CD4-positive, alpha-beta T cell treated with Interferon gamma for 1 hour (primary cell): ENCODE data around the gene EFNA5.

Experiments used
- DNase-seq: peaks from one replicate; pipeline ENCODE4 v3.0.0-alpha.2; 2020

EFNA5 gene

GRCh38 chr5:107636555-107636954 lies 34.2 kb downstream of the EFNA5 start:
- DNase-seq = no peak

- no peak for DNase-seq
These were observed 34.7 kb downstream of the EFNA5 start for GRCh38 chr5:107636068-107636467.

- DNase-seq = no peak
These were observed 35.5 kb downstream of the EFNA5 start for GRCh38 chr5:107634981-107635848.

- DNase-seq = no peak
These were observed 37.4 kb downstream of the EFNA5 start for GRCh38 chr5:107633171-107633901.

- DNase-seq = no peak
These were observed 38.9 kb downstream of the EFNA5 start for GRCh38 chr5:107631805-107632362.

- DNase-seq = no peak
These were observed 40.6 kb downstream of the EFNA5 start for GRCh38 chr5:107630184-107630583.

- DNase-seq = no peak
These were observed 46.5 kb downstream of the EFNA5 start for GRCh38 chr5:107624235-107624634.

GRCh38 chr5:107621089-107621488 lies 49.6 kb downstream of the EFNA5 start:
- no peak for DNase-seq

GRCh38 chr5:107619781-107620180 lies 51.0 kb downstream of the EFNA5 start:
- DNase-seq = no peak

- no peak for DNase-seq
These were observed 52.5 kb downstream of the EFNA5 start for GRCh38 chr5:107618242-107618641.

- DNase-seq = no peak
These were observed 53.7 kb downstream of the EFNA5 start for GRCh38 chr5:107617052-107617451.

- no peak for DNase-seq
These were observed 54.5 kb downstream of the EFNA5 start for GRCh38 chr5:107616213-107616612.

- DNase-seq = no peak
These were observed 55.4 kb downstream of the EFNA5 start for GRCh38 chr5:107615299-107615817.

- DNase-seq = no peak
These were observed 58.2 kb downstream of the EFNA5 start for GRCh38 chr5:107612541-107612940.

- no peak for DNase-seq
These were observed 59.9 kb downstream of the EFNA5 start for GRCh38 chr5:107610798-107611197.

GRCh38 chr5:107607671-107608345 lies 62.9 kb downstream of the EFNA5 start:
- no peak for DNase-seq

- no peak for DNase-seq
These were observed 63.5 kb downstream of the EFNA5 start for GRCh38 chr5:107607196-107607595.

GRCh38 chr5:107605596-107606125 lies 65.1 kb downstream of the EFNA5 start:
- no peak for DNase-seq

- DNase-seq = no peak
These were observed 65.7 kb downstream of the EFNA5 start for GRCh38 chr5:107604990-107605389.

- no peak for DNase-seq
These were observed 66.4 kb downstream of the EFNA5 start for GRCh38 chr5:107604146-107604910.

- no peak for DNase-seq
These were observed 67.4 kb downstream of the EFNA5 start for GRCh38 chr5:107603349-107603748.

GRCh38 chr5:107602896-107603295 lies 67.8 kb downstream of the EFNA5 start:
- no peak for DNase-seq
